Mesenchymal stem cell (in vitro differentiated cells and primary cell): ENCODE data around the gene AADACL3.

Experiments
- DNase-seq: peaks from one replicate; pipeline ENCODE4 v3.0.0-alpha.2; 2013
- H2AFZ ChIP-seq: one replicate; pipeline ENCODE4 v1.6.1; 2013; ENCODE audit warnings: low read depth, mild to moderate bottlenecking, control low read depth, inconsistent platforms, low read length, moderate library complexity
- H2AK5ac ChIP-seq: 2 replicates; pipeline ENCODE4 v1.6.1; 2013; ENCODE audit warnings: low read length, moderate library complexity, mild to moderate bottlenecking, inconsistent platforms; ENCODE audit not compliant: severe bottlenecking
- H2BK120ac ChIP-seq: one replicate; pipeline ENCODE4 v1.6.1; 2013; ENCODE audit warnings: low read depth, mild to moderate bottlenecking, inconsistent platforms, low read length, moderate library complexity
- H2BK12ac ChIP-seq, 2 experiments: one replicate each; pipeline ENCODE4 v1.6.1; 2013; ENCODE audit warnings: inconsistent platforms in 2 of 2, low read length in 2 of 2, mild to moderate bottlenecking in 2 of 2, moderate library complexity in 2 of 2, control low read depth in 1 of 2
- H2BK15ac ChIP-seq: one replicate; pipeline ENCODE4 v1.6.1; 2013; ENCODE audit warnings: mild to moderate bottlenecking, low read depth, inconsistent platforms; ENCODE audit not compliant: poor library complexity, severe bottlenecking
- H2BK5ac ChIP-seq: 2 replicates; pipeline ENCODE4 v1.6.1; 2013; ENCODE audit warnings: low read depth, mild to moderate bottlenecking, low read length, control low read depth, inconsistent platforms; ENCODE audit not compliant: poor library complexity, severe bottlenecking
- H3K14ac ChIP-seq, 2 experiments: one replicate each; pipeline ENCODE4 v1.6.1; 2013; ENCODE audit warnings: inconsistent platforms in 2 of 2, low read length in 2 of 2, control low read depth in 1 of 2, mild to moderate bottlenecking in 1 of 2, moderate library complexity in 1 of 2
- H3K18ac ChIP-seq, 2 experiments: one replicate each; pipeline ENCODE4 v1.6.1; 2013; ENCODE audit warnings: inconsistent platforms in 2 of 2, low read length in 2 of 2, control low read depth in 1 of 2, low read depth in 1 of 2, mild to moderate bottlenecking in 1 of 2
- H3K23ac ChIP-seq, 2 experiments: one replicate each; pipeline ENCODE4 v1.6.1; 2013; ENCODE audit warnings: inconsistent platforms in 2 of 2, low read length in 2 of 2, mild to moderate bottlenecking in 2 of 2, moderate library complexity in 2 of 2, control low read depth in 1 of 2
- H3K27ac ChIP-seq: 2 replicates; pipeline ENCODE4 v1.5.1; 2013; ENCODE audit warnings: mild to moderate bottlenecking, moderate library complexity, low read length, control low read depth, inconsistent platforms; ENCODE audit not compliant: poor library complexity, severe bottlenecking
- H3K27me3 ChIP-seq, 2 experiments: 2 replicates each; pipeline versions ENCODE4 v1.6.1 to v1.7.0; 2013; ENCODE audit warnings: low read length in 2 of 2, mild to moderate bottlenecking in 2 of 2, moderate library complexity in 2 of 2, control low read depth in 1 of 2, inconsistent platforms in 1 of 2; ENCODE audit not compliant: control insufficient read depth in 1 of 2, insufficient read depth in 1 of 2
- H3K36me3 ChIP-seq, 2 experiments: 2 replicates each; pipeline versions ENCODE4 v1.6.1 to v1.7.0; 2013; ENCODE audit warnings: low read length in 2 of 2, control low read depth in 1 of 2, inconsistent platforms in 1 of 2, low read depth in 1 of 2, mild to moderate bottlenecking in 1 of 2; ENCODE audit not compliant: insufficient read depth in 2 of 2, control insufficient read depth in 1 of 2
- H3K4ac ChIP-seq, 2 experiments: one replicate each; pipeline ENCODE4 v1.6.1; 2013; ENCODE audit warnings: inconsistent platforms in 2 of 2, low read length in 2 of 2, mild to moderate bottlenecking in 2 of 2, moderate library complexity in 2 of 2, control low read depth in 1 of 2, low read depth in 1 of 2
- H3K4me1 ChIP-seq: 2 replicates; pipeline ENCODE4 v1.6.1; 2013; ENCODE audit warnings: low read depth, low read length, control low read depth; ENCODE audit not compliant: control insufficient read depth, insufficient read depth
- H3K4me2 ChIP-seq: 2 replicates; pipeline ENCODE4 v1.6.1; 2013; ENCODE audit warnings: low read length, mild to moderate bottlenecking, inconsistent platforms; ENCODE audit not compliant: poor library complexity, severe bottlenecking
- H3K4me3 ChIP-seq, 2 experiments: 2 replicates each; pipeline versions ENCODE4 v1.5.1 to v1.7.0; 2013; ENCODE audit warnings: low read length in 2 of 2, mild to moderate bottlenecking in 2 of 2, control low read depth in 1 of 2, low read depth in 1 of 2; ENCODE audit not compliant: insufficient read depth in 1 of 2
- H3K79me1 ChIP-seq: replicated peaks from 2 replicates; pipeline ENCODE4 v1.6.1; 2013; ENCODE audit warnings: mild to moderate bottlenecking, control low read depth, low read length, inconsistent platforms; ENCODE audit not compliant: poor library complexity, severe bottlenecking
- H3K9ac ChIP-seq: 2 replicates; pipeline ENCODE4 v1.7.0; 2013; ENCODE audit warnings: mild to moderate bottlenecking, low read length, moderate library complexity
- H3K9me3 ChIP-seq: 2 replicates; pipeline ENCODE4 v1.7.0; 2013; ENCODE audit warnings: mild to moderate bottlenecking, low read length; ENCODE audit not compliant: control insufficient read depth
- H4K8ac ChIP-seq: one replicate; pipeline ENCODE4 v1.6.1; 2013; ENCODE audit warnings: inconsistent platforms, mild to moderate bottlenecking, low read length, moderate library complexity
- H4K91ac ChIP-seq: one replicate; pipeline ENCODE4 v1.6.1; 2013; ENCODE audit warnings: mild to moderate bottlenecking, low read length, inconsistent platforms
- WGBS: methylation state at CpG from one replicate; pipeline ENCODE4 v1.1.7; 2013; ENCODE audit warnings: mixed read lengths; 5-methylcytosine and 5-hydroxymethylcytosine counted together

The AADACL3 gene

GRCh38 chr1:12703821-12704451 is 12.0 kb upstream of the AADACL3 start:
- Histone ChIP-seq H3K36me3 (no peaks in the 10 kb centered on the region), H4K8ac (no peak overlapping the region), H2AK5ac (no peak overlapping the region), H3K4ac (no peak overlapping the region), H3K18ac (no peak overlapping the region), H2AFZ (no peak overlapping the region), H3K9ac (no peak overlapping the region), H2BK5ac (no peak overlapping the region), H3K4me1 (no peaks in the 10 kb centered on the region), H3K9me3 (peaks cover 20% of the 10 kb centered on the region), H2BK120ac (no peak overlapping the region), H3K27me3 (no peaks in the 10 kb centered on the region), H3K27ac (no peak overlapping the region), H2BK12ac (no peak overlapping the region), H2BK15ac (no peak overlapping the region), H3K23ac (no peak overlapping the region), H3K4me3 (no peak overlapping the region), H3K14ac (no peak overlapping the region), H4K91ac (no peak overlapping the region), H3K79me1 (no peaks in the 10 kb centered on the region), H3K4me2 (no peak overlapping the region)
- DNase-seq = no peak
- WGBS = 51% methylated on average over 5 of the region's 6 CpGs

- no peaks in the 10 kb centered on the region for H3K4me1 ChIP-seq
- WGBS = 79% methylated on average over 3 of the region's 3 CpGs
Observed at GRCh38 chr1:12706061-12706460, 9.8 kb upstream of the AADACL3 start.

GRCh38 chr1:12708396-12709090 is 7.4 kb upstream of the AADACL3 start:
- DNase-seq = no peak
- Histone ChIP-seq H3K27me3 (no peaks in the 10 kb centered on the region), H4K91ac (no peak overlapping the region), H3K4me2 (no peak overlapping the region), H3K4ac (no peak overlapping the region), H3K79me1 (no peaks in the 10 kb centered on the region), H3K27ac (no peak overlapping the region), H2BK15ac (no peak overlapping the region), H3K18ac (no peak overlapping the region), H2BK5ac (no peak overlapping the region), H3K9ac (no peak overlapping the region), H3K4me3 (no peak overlapping the region), H3K36me3 (no peaks in the 10 kb centered on the region), H3K9me3 (peaks cover 12% of the 10 kb centered on the region), H2AFZ (no peak overlapping the region), H3K14ac (no peak overlapping the region), H3K23ac (no peak overlapping the region), H2BK120ac (no peak overlapping the region), H2AK5ac (no peak overlapping the region), H3K4me1 (no peaks in the 10 kb centered on the region), H2BK12ac (no peak overlapping the region), H4K8ac (no peak overlapping the region)
- 42% methylated on average over 2 of the region's 4 CpGs for WGBS

More at GRCh38 chr1:12706061-12706460, 9.8 kb upstream of the AADACL3 start:
- Histone ChIP-seq H3K79me1 (no peaks in the 10 kb centered on the region), H2AFZ (no peak overlapping the region), H2BK5ac (no peak overlapping the region), H2BK120ac (no peak overlapping the region), H3K9ac (no peak overlapping the region), H2BK12ac (no peak overlapping the region), H3K23ac (no peak overlapping the region), H3K27ac (no peak overlapping the region), H3K14ac (no peak overlapping the region), H3K9me3 (peaks cover 20% of the 10 kb centered on the region), H3K36me3 (no peaks in the 10 kb centered on the region), H3K18ac (no peak overlapping the region), H4K8ac (no peak overlapping the region), H3K27me3 (no peaks in the 10 kb centered on the region), H4K91ac (no peak overlapping the region), H3K4ac (no peak overlapping the region), H3K4me3 (no peak overlapping the region), H3K4me2 (no peak overlapping the region), H2AK5ac (no peak overlapping the region), H2BK15ac (no peak overlapping the region)
- DNase-seq = no peak

GRCh38 chr1:12709091-12709491 is 6.8 kb upstream of the AADACL3 start:
- no peaks in the 10 kb centered on the region for H3K27me3 ChIP-seq
- H2BK15ac ChIP-seq = no peak overlapping the region
- H4K91ac ChIP-seq = no peak overlapping the region
- DNase-seq = no peak
- H3K9me3 ChIP-seq = peaks cover 7% of the 10 kb centered on the region
- no peak overlapping the region for H3K27ac ChIP-seq
- no peak overlapping the region for H2BK12ac ChIP-seq
- no peaks in the 10 kb centered on the region for H3K79me1 ChIP-seq
- no peaks in the 10 kb centered on the region for H3K36me3 ChIP-seq
- no peak overlapping the region for H3K14ac ChIP-seq
- H3K4me2 ChIP-seq = no peak overlapping the region
- 63% methylated on average over 1 of the region's 1 CpG for WGBS
- no peak overlapping the region for H3K9ac ChIP-seq
- no peak overlapping the region for H4K8ac ChIP-seq
- H3K18ac ChIP-seq = no peak overlapping the region
- no peak overlapping the region for H3K4ac ChIP-seq
- no peak overlapping the region for H2AFZ ChIP-seq
- no peaks in the 10 kb centered on the region for H3K4me1 ChIP-seq
- no peak overlapping the region for H2AK5ac ChIP-seq
- H2BK5ac ChIP-seq = no peak overlapping the region
- H2BK120ac ChIP-seq = no peak overlapping the region
- H3K4me3 ChIP-seq = no peak overlapping the region
- no peak overlapping the region for H3K23ac ChIP-seq
